Cardiac muscle cell (in vitro differentiated cells and primary cell): ENCODE data around the gene MEGF11. TPM values are rescaled to one million over a fixed set of nuclear protein-coding genes. Genes with fewer than 3 reads are reported as not detected.

Experiments
- DNase-seq, 2 donors: peaks; one replicate each; pipeline versions ENCODE4 v3.0.0 to v3.0.0-alpha.2; 2010 to 2017; ENCODE audit warnings: low read depth in 1 of 2, low spot score in 1 of 2
- H3K27ac ChIP-seq: fragments of 200-600 bp; sonication (generic); 2 replicates; pipeline ENCODE4 v1.5.1; 2016
- H3K27me3 ChIP-seq: fragments of 200-600 bp; sonication (generic); 2 replicates; pipeline ENCODE4 v1.6.0; 2016; ENCODE audit warnings: control low read depth
- H3K36me3 ChIP-seq: fragments of 200-600 bp; sonication (generic); 2 replicates; pipeline ENCODE4 v1.5.1; 2016; ENCODE audit warnings: control low read depth
- H3K4me1 ChIP-seq: fragments of 200-600 bp; sonication (generic); 2 replicates; pipeline ENCODE4 v1.8.1; 2017; ENCODE audit warnings: low read depth, mild to moderate bottlenecking, mixed run types
- H3K4me3 ChIP-seq: fragments of 200-600 bp; sonication (generic); 2 replicates; pipeline ENCODE4 v1.5.1; 2016; ENCODE audit warnings: mild to moderate bottlenecking
- H3K9me3 ChIP-seq: fragments of 200-600 bp; sonication (generic); 2 replicates; pipeline ENCODE4 v1.5.1; 2017; ENCODE audit warnings: low read depth, mild to moderate bottlenecking, control low read depth
- CTCF ChIP-seq: IDR thresholded peaks from 2 replicates; pipeline ENCODE4 v1.5.1; 2012; ENCODE audit warnings: low read depth, mild to moderate bottlenecking, low read length
- polyA plus RNA-seq: library from polyadenylated mRNA; unstranded; fragments of >200 nt; fragmentation: Nextera tagmentation; extraction: Ambion mirVana; gene quantifications from 2 replicates; pipeline ENCODE4 v1.2.1, GENCODE V29; 2016
- total RNA-seq: library from RNA; depleted of rRNA; stranded (reverse); fragments of >200 nt; gene quantifications from 2 replicates; pipeline ENCODE4 v1.2.3, GENCODE V29; 2016

The MEGF11 gene
- total and polyA plus RNA-seq, 2 experiments from 2014 or later = 0.30 TPM; not detected in 1

GRCh38 chr15:66040211-66040892 lies 213.2 kb downstream of the MEGF11 start:
- Histone ChIP-seq H3K9me3 (no peaks in the 10 kb centered on the region), H3K27ac (no peak overlapping the region), H3K4me3 (no peak overlapping the region), H3K27me3 (no peaks in the 10 kb centered on the region), H3K4me1 (peaks cover 2% of the 10 kb centered on the region), H3K36me3 (no peaks in the 10 kb centered on the region)
- no peak for TF ChIP-seq CTCF
- no peak for DNase-seq

GRCh38 chr15:66039117-66039871 lies 214.3 kb downstream of the MEGF11 start:
- peak in 1 of 2 donors; percentile 47 for DNase-seq
- peaks cover 2% of the 10 kb centered on the region for H3K4me1 ChIP-seq
- H3K36me3 ChIP-seq = no peaks in the 10 kb centered on the region
- H3K27ac ChIP-seq = no peak overlapping the region
- H3K9me3 ChIP-seq = no peaks in the 10 kb centered on the region
- no peak for TF ChIP-seq CTCF
- H3K4me3 ChIP-seq = no peak overlapping the region
- no peaks in the 10 kb centered on the region for H3K27me3 ChIP-seq

- no peaks in the 10 kb centered on the region for H3K9me3 ChIP-seq
Observed at GRCh38 chr15:66038387-66039116, 215.0 kb downstream of the MEGF11 start.

GRCh38 chr15:66036859-66037258 lies 216.7 kb downstream of the MEGF11 start:
- Histone ChIP-seq H3K27ac (no peak overlapping the region), H3K27me3 (no peaks in the 10 kb centered on the region), H3K36me3 (no peaks in the 10 kb centered on the region), H3K9me3 (no peaks in the 10 kb centered on the region), H3K4me1 (peaks cover 2% of the 10 kb centered on the region), H3K4me3 (no peak overlapping the region)
- no peak for DNase-seq
- TF ChIP-seq CTCF = no peak

More at GRCh38 chr15:66038387-66039116, 215.0 kb downstream of the MEGF11 start:
- no peak for TF ChIP-seq CTCF
- Histone ChIP-seq H3K27me3 (no peaks in the 10 kb centered on the region), H3K4me3 (no peak overlapping the region), H3K36me3 (no peaks in the 10 kb centered on the region), H3K4me1 (peaks cover 2% of the 10 kb centered on the region), H3K27ac (no peak overlapping the region)
- DNase-seq = peak in 1 of 2 donors; percentile 47

- H3K4me3 ChIP-seq = no peak overlapping the region
- DNase-seq = no peak
- no peak for TF ChIP-seq CTCF
Observed at GRCh38 chr15:66035901-66036300, 217.6 kb downstream of the MEGF11 start.

More at GRCh38 chr15:66035901-66036300, 217.6 kb downstream of the MEGF11 start:
- Histone ChIP-seq H3K27ac (no peak overlapping the region), H3K9me3 (no peaks in the 10 kb centered on the region), H3K36me3 (no peaks in the 10 kb centered on the region), H3K27me3 (no peaks in the 10 kb centered on the region), H3K4me1 (peaks cover 2% of the 10 kb centered on the region)
